ENCODE results near the gene HFM1. TPM values are rescaled to one million over a fixed set of nuclear protein-coding genes. Genes with fewer than 3 reads are reported as not detected.

HFM1 gene
- total RNA-seq, 2 donors from 2014 or later = 4.6 to 5.9 TPM

DNA sequence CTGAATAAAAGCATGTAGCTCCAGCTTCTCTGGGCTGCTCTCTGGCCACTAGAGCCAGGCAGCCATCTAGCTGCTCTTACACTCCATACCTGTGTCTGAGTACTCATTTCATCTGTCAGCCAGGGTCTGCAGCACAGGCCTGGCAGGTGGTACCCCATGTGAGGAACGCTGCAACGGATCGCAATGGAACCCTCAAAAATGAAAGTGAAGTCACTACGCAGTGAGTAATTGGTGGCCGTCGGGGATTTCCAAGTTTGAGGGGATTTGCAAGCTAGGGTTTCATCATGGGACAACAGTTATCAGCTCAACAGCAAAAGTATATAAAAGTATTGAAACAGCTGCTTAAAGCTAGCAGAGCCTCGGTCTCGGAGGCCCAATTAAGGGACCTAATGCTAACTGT lies 186.7 kb downstream of the HFM1 start:
- Mint-ChIP-seq H3K4me3 (no peak overlapping the region), H3K27ac (no peak overlapping the region), H3K9me3 (peaks cover 40% of the 10 kb centered on the region), H3K36me3 (ENCODE audit: low read depth) (no peaks in the 10 kb centered on the region), H3K27me3 (ENCODE audit: insufficient read depth) (no peaks in the 10 kb centered on the region), H3K4me1 (no peaks in the 10 kb centered on the region)
- Histone ChIP-seq H3K27ac (ENCODE audit: low read depth, low read length) (no peak overlapping the region), H3K9ac (ENCODE audit: extremely low read depth, low read length, poor library complexity, severe bottlenecking) (no peak overlapping the region), H3K4me3 (ENCODE audit: low read length) (no peak overlapping the region), H3K27me3 (ENCODE audit: control insufficient read depth, insufficient read depth, low read length, poor library complexity, severe bottlenecking) (no peaks in the 10 kb centered on the region), H3K4me1 (ENCODE audit: control insufficient read depth, insufficient read depth, low read length) (no peaks in the 10 kb centered on the region), H3K9me3 (ENCODE audit: control insufficient read depth, low read length) (peaks cover 21% of the 10 kb centered on the region), H3K36me3 (ENCODE audit: control insufficient read depth, insufficient read depth, low read length) (no peaks in the 10 kb centered on the region)
- WGBS, 2 experiments (ENCODE audit: insufficient coverage in 1 of 2, insufficient read length in 1 of 2) = 76 to 80% methylated on average over 6 to 8 of the region's 8 CpGs
- no peak for DNase-seq
- TF ChIP-seq, protein P1, sequence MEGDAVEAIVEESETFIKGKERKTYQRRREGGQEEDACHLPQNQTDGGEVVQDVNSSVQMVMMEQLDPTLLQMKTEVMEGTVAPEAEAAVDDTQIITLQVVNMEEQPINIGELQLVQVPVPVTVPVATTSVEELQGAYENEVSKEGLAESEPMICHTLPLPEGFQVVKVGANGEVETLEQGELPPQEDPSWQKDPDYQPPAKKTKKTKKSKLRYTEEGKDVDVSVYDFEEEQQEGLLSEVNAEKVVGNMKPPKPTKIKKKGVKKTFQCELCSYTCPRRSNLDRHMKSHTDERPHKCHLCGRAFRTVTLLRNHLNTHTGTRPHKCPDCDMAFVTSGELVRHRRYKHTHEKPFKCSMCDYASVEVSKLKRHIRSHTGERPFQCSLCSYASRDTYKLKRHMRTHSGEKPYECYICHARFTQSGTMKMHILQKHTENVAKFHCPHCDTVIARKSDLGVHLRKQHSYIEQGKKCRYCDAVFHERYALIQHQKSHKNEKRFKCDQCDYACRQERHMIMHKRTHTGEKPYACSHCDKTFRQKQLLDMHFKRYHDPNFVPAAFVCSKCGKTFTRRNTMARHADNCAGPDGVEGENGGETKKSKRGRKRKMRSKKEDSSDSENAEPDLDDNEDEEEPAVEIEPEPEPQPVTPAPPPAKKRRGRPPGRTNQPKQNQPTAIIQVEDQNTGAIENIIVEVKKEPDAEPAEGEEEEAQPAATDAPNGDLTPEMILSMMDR (conservative IDR thresholded peaks at IDR 0.05) = no peak

Other genes starting within 250 kb of the HFM1 start
- 10 to 100 TPM; 41.7 to 44.7 TPM for gene CDC7, start 96.0 kb upstream of the HFM1 start, total RNA-seq

All from endodermal cell (in vitro differentiated cells).